Hepatocyte (in vitro differentiated cells): ENCODE results near the gene TDRD10. TPM values are rescaled to one million over a fixed set of nuclear protein-coding genes. Genes with fewer than 3 reads are reported as not detected.

Experiments
- DNase-seq: peaks from one replicate; pipeline ENCODE4 v3.0.0-alpha.2; 2016; ENCODE audit warnings: low spot score
- H2AFZ ChIP-seq: fragments of 200-600 bp; sonication (generic); 2 replicates; pipeline ENCODE4 v1.6.0; 2016; ENCODE audit warnings: antibody characterized with exemption, mild to moderate bottlenecking
- H3K27ac ChIP-seq: fragments of 200-600 bp; sonication (generic); 2 replicates; pipeline ENCODE4 v1.5.1; 2016; ENCODE audit warnings: mild to moderate bottlenecking
- H3K27me3 ChIP-seq: fragments of 200-600 bp; sonication (generic); 2 replicates; pipeline ENCODE4 v1.6.1; 2016
- H3K36me3 ChIP-seq: fragments of 200-600 bp; sonication (generic); replicated peaks from 2 replicates; pipeline ENCODE4 v1.5.1; 2016; ENCODE audit warnings: low read depth; ENCODE audit not compliant: insufficient read depth
- H3K4me1 ChIP-seq: fragments of 200-600 bp; sonication (generic); 2 replicates; pipeline ENCODE4 v1.5.1; 2016; ENCODE audit warnings: mild to moderate bottlenecking, moderate library complexity; ENCODE audit not compliant: insufficient read depth
- H3K4me2 ChIP-seq: fragments of 200-600 bp; sonication (generic); 2 replicates; pipeline ENCODE4 v1.6.0; 2016
- H3K4me3 ChIP-seq: fragments of 200-600 bp; sonication (generic); 2 replicates; pipeline ENCODE4 v1.5.1; 2016; ENCODE audit warnings: mild to moderate bottlenecking
- H3K79me2 ChIP-seq: fragments of 200-600 bp; sonication (generic); 2 replicates; pipeline ENCODE4 v1.6.0; 2017; ENCODE audit warnings: mild to moderate bottlenecking
- H3K9me2 ChIP-seq: fragments of 200-600 bp; sonication (generic); replicated peaks from 2 replicates; pipeline ENCODE4 v1.6.0; 2017; ENCODE audit warnings: mild to moderate bottlenecking; ENCODE audit not compliant: insufficient read depth
- H3K9me3 ChIP-seq: fragments of 200-600 bp; sonication (generic); 2 replicates; pipeline ENCODE4 v1.5.1; 2016; ENCODE audit warnings: low read depth, mild to moderate bottlenecking
- H4K20me1 ChIP-seq: fragments of 200-600 bp; sonication (generic); 2 replicates; pipeline ENCODE4 v1.6.0; 2016; ENCODE audit warnings: mild to moderate bottlenecking; ENCODE audit not compliant: insufficient read depth, poor library complexity, severe bottlenecking
- EZH2 ChIP-seq: fragments of 200-600 bp; sonication (generic); IDR thresholded peaks from 2 replicates; pipeline ENCODE4 v1.6.1; 2016; ENCODE audit warnings: antibody characterized with exemption, mild to moderate bottlenecking, borderline replicate concordance
- EZH2phosphoT487 ChIP-seq: fragments of 200-600 bp; sonication (generic); IDR thresholded peaks from one replicate; pipeline ENCODE4 v1.6.1; 2018; ENCODE audit warnings: antibody characterized with exemption, mild to moderate bottlenecking, low read depth, moderate library complexity; ENCODE audit not compliant: unreplicated experiment, severe bottlenecking
- WGBS: methylation state at CpG from one replicate; pipeline ENCODE4 v1.1.6; 2016; ENCODE audit warnings: low lambda C conversion rate; ENCODE audit errors: missing lambda C conversion rate; 5-methylcytosine and 5-hydroxymethylcytosine counted together
- polyA plus RNA-seq: library from polyadenylated mRNA; unstranded; fragments of >200 nt; fragmentation: Nextera tagmentation; extraction: Ambion mirVana; gene quantifications from 2 replicates; pipeline ENCODE4 v1.2.1, GENCODE V29; 2016
- total RNA-seq: library from RNA; depleted of rRNA; stranded (reverse); fragments of >200 nt; gene quantifications from 2 replicates; pipeline ENCODE4 v1.2.3, GENCODE V29; 2014
- TF ChIP-seq, protein P1 (sequence below): fragments of 200-600 bp; sonication (generic); IDR thresholded peaks from 2 replicates; pipeline ENCODE4 v1.5.1; 2016; ENCODE audit warnings: antibody characterized with exemption, mild to moderate bottlenecking; ENCODE audit not compliant: poor library complexity

Gene TDRD10
- total and polyA plus RNA-seq, 2 experiments from 2014 or later = 0.20 TPM; not detected in 1

DNA sequence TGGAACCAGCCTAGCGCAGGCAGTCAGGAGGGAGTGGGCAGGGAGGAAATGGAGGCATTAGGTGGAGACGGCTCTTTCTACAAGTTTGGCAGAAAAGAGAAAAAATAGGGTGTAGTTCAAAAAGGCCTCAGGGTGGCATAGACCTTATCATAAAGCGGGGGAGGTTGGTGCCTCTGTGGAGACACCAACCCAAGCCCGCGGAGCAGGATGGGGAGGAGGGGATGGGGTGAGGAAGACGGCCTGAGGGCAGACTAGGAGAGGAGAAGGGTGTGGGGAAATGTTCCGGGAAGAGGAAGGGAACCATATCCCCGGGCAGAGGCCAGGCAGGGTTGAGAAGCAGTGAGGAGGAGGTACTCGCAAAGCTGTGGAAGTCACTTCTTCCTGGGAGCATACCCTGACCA is 17.6 kb downstream of the TDRD10 start:
- 60% methylated on average over 8 of the region's 9 CpGs for WGBS
- H3K4me3 ChIP-seq = no peak overlapping the region

DNA sequence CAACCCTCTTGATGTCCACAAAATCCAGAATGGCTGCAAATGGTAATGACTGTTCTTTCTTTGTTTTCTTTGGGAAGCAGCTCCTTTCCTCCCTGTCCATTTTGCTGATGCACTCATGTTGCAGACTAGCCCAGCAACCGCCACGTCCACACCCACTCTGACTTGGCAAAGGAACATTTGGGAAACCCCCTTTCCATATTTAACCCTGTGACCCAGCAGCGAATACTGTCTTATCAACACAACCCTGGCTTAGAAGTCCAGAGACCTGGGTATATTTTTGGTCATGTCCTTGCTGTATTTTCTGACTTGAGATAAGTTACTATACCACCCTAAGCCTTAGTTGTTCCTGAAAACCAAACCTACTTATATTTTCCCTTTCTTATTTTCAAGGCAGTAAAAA is 18.3 kb downstream of the TDRD10 start:
- Histone ChIP-seq H3K36me3 (no peaks in the 10 kb centered on the region), H3K27me3 (no peaks in the 10 kb centered on the region), H3K4me2 (no peak overlapping the region), H3K9me3 (no peaks in the 10 kb centered on the region), H3K79me2 (no peaks in the 10 kb centered on the region), H3K27ac (no peak overlapping the region), H3K4me3 (no peak overlapping the region), H3K4me1 (peaks cover 7% of the 10 kb centered on the region), H4K20me1 (no peaks in the 10 kb centered on the region), H3K9me2 (no peaks in the 10 kb centered on the region), H2AFZ (no peak overlapping the region)
- no peak for DNase-seq
- TF ChIP-seq EZH2phosphoT487 = no peak
- TF ChIP-seq, protein P1, sequence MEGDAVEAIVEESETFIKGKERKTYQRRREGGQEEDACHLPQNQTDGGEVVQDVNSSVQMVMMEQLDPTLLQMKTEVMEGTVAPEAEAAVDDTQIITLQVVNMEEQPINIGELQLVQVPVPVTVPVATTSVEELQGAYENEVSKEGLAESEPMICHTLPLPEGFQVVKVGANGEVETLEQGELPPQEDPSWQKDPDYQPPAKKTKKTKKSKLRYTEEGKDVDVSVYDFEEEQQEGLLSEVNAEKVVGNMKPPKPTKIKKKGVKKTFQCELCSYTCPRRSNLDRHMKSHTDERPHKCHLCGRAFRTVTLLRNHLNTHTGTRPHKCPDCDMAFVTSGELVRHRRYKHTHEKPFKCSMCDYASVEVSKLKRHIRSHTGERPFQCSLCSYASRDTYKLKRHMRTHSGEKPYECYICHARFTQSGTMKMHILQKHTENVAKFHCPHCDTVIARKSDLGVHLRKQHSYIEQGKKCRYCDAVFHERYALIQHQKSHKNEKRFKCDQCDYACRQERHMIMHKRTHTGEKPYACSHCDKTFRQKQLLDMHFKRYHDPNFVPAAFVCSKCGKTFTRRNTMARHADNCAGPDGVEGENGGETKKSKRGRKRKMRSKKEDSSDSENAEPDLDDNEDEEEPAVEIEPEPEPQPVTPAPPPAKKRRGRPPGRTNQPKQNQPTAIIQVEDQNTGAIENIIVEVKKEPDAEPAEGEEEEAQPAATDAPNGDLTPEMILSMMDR = no peak
- TF ChIP-seq EZH2 = no peak
- WGBS = 85% methylated on average over 3 of the region's 3 CpGs

More for the DNA sequence above, 17.6 kb downstream of the TDRD10 start:
- no peaks in the 10 kb centered on the region for H3K27me3 ChIP-seq
- H3K27ac ChIP-seq = no peak overlapping the region
- no peaks in the 10 kb centered on the region for H3K9me3 ChIP-seq
- peaks cover 7% of the 10 kb centered on the region for H3K4me1 ChIP-seq
- H3K9me2 ChIP-seq = no peaks in the 10 kb centered on the region
- no peak for TF ChIP-seq EZH2
- TF ChIP-seq, protein P1 = no peak
- no peak for TF ChIP-seq EZH2phosphoT487
- H3K4me2 ChIP-seq = no peak overlapping the region
- no peaks in the 10 kb centered on the region for H3K36me3 ChIP-seq
- H3K79me2 ChIP-seq = no peaks in the 10 kb centered on the region
- H4K20me1 ChIP-seq = no peaks in the 10 kb centered on the region
- H2AFZ ChIP-seq = no peak overlapping the region
- DNase-seq = no peak

DNA sequence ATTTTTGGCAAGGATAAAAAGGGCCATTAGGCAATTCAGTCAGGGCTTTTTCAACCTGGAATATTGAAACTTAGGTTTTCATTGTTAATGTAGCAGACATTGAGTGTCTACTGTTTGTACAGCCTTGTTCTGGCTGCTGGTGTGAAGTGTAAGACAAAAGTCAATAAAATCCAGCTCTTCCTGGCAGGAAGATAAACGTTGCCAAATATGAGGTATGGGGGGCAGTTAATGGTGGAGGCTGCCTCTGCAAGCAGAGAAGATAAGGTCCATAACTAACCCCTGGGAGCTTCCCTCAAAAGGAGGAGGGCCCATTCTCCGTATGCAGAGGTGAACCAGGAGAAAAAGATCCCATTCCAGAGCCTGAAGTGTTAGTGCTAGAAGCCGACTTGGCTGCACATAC is 19.7 kb downstream of the TDRD10 start:
- TF ChIP-seq EZH2 (no peak), EZH2phosphoT487 (no peak)
- TF ChIP-seq, protein P1 = no peak
- H3K4me2 ChIP-seq = no peak overlapping the region
- H3K27ac ChIP-seq = no peak overlapping the region

DNA sequence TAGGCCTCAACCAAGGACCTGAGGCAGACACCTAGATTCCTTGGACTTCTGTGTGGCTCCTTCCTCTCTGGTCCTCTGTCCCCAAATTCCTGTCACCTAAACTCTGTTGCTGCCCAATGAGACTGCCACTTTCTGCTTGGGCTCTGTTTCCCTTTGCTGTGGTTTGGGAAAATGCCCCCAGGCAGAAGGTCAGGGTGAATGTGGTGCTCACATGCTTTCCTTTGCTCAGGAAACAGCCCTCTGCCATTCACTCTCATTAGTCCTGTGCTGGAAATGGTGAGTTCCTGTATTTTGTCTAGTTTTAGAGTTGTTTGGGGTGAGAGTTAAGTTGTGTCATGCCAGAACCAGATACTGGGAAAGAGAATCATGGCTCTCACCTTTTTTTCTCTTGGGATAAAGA is 22.9 kb downstream of the TDRD10 start:
- H3K9me3 ChIP-seq = no peaks in the 10 kb centered on the region
- H3K4me1 ChIP-seq = peaks cover 7% of the 10 kb centered on the region
- no peak overlapping the region for H3K4me3 ChIP-seq
- H3K36me3 ChIP-seq = no peaks in the 10 kb centered on the region
- DNase-seq = no peak
- no peaks in the 10 kb centered on the region for H3K9me2 ChIP-seq
- H3K27me3 ChIP-seq = no peaks in the 10 kb centered on the region
- H3K4me2 ChIP-seq = no peak overlapping the region
- no peak for TF ChIP-seq EZH2
- TF ChIP-seq, protein P1 = no peak
- TF ChIP-seq EZH2phosphoT487 = no peak
- no peak overlapping the region for H2AFZ ChIP-seq
- H4K20me1 ChIP-seq = no peaks in the 10 kb centered on the region
- H3K79me2 ChIP-seq = no peaks in the 10 kb centered on the region
- H3K27ac ChIP-seq = no peak overlapping the region

More for the DNA sequence above, 19.7 kb downstream of the TDRD10 start:
- Histone ChIP-seq H2AFZ (no peak overlapping the region), H3K4me3 (no peak overlapping the region), H3K79me2 (no peaks in the 10 kb centered on the region), H3K36me3 (no peaks in the 10 kb centered on the region), H3K4me1 (peaks cover 7% of the 10 kb centered on the region), H3K27me3 (no peaks in the 10 kb centered on the region), H3K9me2 (no peaks in the 10 kb centered on the region), H3K9me3 (no peaks in the 10 kb centered on the region), H4K20me1 (no peaks in the 10 kb centered on the region)
- no peak for DNase-seq
- WGBS = 43% methylated on average over 3 of the region's 3 CpGs
